Dermis blood vessel endothelial cell (primary cell): ENCODE measurements around the gene TACR1. TPM values are rescaled to one million over a fixed set of nuclear protein-coding genes. Genes with fewer than 3 reads are reported as not detected.
A peak's percentile ranks its signal among the peaks of the same experiment; 100 is the strongest.
"Not testable (repeated sequence)": the region's sequence is repeated elsewhere in the genome, so short reads cannot be mapped to it uniquely, and the experiment has no call there.

ENCODE experiments used
- DNase-seq: peaks from one replicate; pipeline ENCODE4 v3.0.0; 2010
- total RNA-seq: library from RNA; depleted of rRNA; stranded (reverse); fragments of >200 nt; gene quantifications from 2 replicates; pipeline ENCODE4 v1.2.3, GENCODE V29; 2014

TACR1 gene
- total RNA-seq, 1 donor from 2014 or later: not detected

- DNase-seq: no peak
Measured at GRCh38 chr2:75077909-75078308, 121.4 kb downstream of the TACR1 start.

- no peak for DNase-seq
Measured at GRCh38 chr2:75076088-75076487, 123.2 kb downstream of the TACR1 start.

GRCh38 chr2:75074708-75075107 is 124.6 kb downstream of the TACR1 start:
- DNase-seq: no peak

GRCh38 chr2:75074228-75074627 is 125.1 kb downstream of the TACR1 start:
- DNase-seq: no peak

DNA sequence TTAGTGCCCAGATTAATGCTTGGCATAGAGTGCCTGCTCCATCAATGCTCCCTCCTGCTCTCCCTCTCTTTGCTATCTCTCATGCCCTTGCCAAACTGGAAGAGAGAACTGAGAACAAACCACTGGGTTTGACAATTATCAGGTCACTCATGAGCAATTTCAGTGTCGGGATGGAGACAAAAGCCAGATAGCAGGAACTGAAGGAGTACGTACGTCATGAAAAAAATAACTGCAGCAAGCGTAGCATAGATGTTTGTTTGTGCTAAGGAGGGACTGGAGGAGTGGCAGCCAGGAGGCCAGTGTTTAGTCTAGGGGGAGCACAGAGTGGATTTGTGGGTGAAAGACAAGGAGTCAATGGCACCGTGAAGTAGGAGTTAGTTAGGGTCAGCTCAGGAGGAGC is 127.6 kb downstream of the TACR1 start:
- no peak for DNase-seq

DNA sequence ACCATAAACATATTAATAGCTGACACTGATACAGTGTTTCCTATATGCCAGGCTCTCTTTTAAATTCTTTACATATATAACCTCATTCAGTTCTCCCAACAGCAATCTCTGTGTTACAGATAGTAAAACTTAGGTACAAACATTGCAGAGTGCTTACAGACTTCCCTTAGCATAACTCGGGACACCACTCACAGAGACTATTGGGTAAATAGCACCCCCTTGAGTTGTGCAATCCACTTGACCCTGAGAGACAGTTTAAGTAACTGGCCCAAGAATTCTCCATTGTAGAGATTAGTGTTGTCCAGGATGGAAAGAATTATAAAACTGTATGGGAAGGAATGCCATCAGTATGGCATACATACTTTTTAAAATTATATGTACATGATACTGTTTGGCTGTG is 130.8 kb downstream of the TACR1 start:
- no peak for DNase-seq

GRCh38 chr2:75067506-75067905 is 131.8 kb downstream of the TACR1 start:
- DNase-seq: no peak

- no peak for DNase-seq
Measured at GRCh38 chr2:75066121-75066902, 133.0 kb downstream of the TACR1 start.

DNA sequence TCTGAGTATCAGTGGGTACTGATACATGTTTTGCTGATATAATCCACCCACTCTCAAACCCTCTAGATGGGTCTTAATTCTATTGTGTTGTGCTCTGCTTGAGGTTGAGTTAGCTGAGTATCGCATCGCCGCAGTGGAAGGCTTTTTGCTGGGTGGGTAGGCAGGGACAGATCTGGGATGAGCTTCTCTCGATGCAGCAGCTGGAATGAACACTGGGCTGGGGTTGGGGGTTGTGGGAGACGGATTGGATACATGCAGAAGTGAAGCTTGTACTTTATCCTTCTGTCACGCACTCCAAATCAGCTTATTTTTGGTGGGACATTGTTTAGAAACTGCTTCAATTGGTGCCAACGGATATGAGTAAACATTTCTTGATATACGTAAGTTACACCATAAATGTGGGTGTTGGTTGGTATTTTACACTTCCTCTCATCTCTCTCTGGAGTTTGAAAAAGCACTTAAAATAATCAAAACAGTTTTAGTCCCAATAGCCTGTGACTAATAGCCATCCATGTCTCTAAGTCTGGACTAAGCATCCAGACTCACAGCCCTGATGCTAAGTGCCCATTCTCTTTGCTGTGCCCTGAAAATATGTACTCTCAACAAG is 133.8 kb downstream of the TACR1 start:
- DNase-seq: peak; percentile 38

DNA sequence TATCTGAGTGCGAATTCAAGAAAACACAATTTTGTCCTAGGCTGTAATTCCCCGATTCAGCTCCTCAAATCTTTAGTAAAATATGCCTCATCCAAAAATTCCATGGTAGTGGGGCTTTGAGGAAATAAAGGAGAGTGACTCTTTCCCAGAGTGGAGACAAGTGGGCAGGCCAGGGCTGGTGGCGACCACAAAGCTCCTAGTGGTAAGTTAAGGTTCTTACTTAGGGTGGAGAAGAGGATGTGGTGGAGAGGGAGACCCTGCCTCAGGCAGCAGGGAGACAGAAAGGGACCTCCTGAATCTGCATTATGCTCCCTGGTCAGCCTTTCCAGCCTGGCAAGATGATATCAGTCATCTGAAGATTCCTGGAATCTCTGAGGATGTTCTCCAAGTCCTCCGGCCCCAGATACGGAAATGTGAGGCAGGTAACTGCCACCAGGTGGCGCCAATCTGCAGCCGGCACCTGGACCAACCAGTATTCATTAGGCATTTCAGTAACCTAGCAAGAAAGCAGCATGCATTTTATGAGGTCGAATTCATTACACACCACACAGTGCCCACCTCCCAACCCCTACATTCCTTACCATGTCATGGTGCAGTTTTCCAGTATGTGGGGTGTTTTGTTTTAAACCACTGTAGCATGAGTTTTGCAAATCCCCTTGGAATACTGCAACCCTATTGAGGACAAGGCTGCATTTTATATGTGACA is 134.5 kb downstream of the TACR1 start:
- peak; percentile 77 for DNase-seq

GRCh38 chr2:75063906-75064305 is 135.4 kb downstream of the TACR1 start:
- DNase-seq: no peak

- DNase-seq: no peak
Measured at GRCh38 chr2:75058427-75058826, 140.9 kb downstream of the TACR1 start.

- DNase-seq: not testable (repeated sequence)
Measured at GRCh38 chr2:75057150-75057549, 142.2 kb downstream of the TACR1 start.

DNA sequence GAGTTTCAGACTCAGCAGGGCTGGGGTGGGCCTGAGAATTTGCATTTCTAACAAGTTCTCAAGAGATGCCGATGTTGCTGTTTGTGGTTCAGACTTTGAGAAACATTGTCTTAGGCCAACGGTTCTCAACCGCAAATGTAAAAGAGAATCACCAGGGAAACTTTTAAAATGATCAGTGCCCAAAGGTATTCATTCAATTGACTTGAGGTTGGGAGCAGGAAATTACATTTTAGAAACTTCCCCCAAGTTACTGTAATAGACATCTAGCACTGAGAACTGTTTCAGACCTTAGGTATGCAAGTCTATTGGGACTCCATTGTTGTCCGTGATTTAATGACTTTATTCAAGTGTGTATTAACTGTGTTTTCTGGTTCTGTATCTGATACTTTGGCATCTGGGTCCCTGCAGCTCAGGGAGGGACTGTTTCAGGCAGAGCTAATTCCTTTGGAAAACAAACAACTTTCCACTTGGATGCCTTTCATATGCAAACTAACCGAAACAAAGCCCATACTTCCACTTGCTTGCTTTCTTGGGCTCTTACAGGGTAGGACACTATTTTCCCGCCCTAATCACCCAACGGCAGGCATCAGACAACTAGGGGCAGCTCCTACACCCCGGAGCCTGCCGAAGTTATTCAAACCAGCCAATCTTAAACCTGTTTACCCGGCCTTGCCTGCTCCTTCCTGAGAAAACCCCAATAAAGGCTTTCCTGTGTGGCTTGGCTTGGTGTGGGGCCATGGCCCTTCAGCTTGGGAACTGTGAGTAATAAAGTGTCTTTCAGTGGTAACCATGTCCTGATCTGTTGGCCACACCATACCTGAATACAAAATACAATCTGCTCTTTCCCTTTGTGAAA is 143.3 kb downstream of the TACR1 start:
- DNase-seq: no peak

DNA sequence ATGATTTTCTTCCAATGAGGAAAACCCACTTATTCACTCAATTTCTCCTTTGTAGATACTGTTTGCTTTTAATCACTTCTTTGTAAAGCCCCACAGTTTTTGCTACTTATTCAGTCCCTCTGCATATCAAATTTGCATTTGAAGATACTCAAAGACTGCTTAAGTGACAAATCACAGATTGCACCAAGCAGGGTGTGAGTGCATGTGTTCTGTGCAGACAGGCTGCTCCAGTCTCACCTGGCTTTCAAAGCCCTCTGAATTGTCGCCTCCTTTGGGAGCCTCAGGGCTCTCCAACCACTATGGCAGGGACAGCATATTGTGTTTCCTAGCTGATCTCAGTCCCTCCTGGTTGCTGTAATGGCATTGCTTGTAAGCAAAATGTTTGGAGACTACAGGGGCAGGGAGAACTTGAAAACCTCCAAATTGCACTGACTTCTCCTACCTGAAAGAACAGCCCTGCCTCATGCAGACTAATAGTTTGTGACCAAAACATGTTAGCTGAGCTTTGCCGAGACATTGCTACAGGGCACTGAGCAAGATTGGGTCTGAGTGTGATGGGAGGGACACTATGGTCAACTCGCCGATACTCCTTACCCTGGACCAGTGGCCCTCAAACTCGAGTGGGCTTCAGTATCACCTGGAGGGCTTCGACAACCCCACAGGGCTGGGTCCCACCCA is 144.0 kb downstream of the TACR1 start:
- DNase-seq: no peak

DNA sequence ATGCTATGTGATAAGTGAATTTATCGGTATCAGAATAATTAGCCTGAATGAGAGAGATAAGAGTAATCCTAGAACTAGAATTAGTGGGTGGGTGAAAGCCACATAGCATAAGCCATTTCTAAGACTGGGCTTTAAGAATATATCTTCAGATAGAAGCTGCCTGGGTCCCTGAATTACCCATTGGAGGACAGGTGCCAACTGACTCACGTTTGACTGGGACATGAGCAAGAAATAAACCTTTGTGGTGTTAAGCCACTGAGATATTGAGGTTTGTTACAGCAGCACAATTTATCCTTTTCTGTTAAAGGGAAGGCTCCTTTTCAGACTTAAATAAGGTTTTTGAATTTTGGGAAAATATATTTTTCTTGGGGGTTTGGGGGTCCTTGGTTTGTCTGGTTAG is 145.0 kb downstream of the TACR1 start:
- no peak for DNase-seq

DNA sequence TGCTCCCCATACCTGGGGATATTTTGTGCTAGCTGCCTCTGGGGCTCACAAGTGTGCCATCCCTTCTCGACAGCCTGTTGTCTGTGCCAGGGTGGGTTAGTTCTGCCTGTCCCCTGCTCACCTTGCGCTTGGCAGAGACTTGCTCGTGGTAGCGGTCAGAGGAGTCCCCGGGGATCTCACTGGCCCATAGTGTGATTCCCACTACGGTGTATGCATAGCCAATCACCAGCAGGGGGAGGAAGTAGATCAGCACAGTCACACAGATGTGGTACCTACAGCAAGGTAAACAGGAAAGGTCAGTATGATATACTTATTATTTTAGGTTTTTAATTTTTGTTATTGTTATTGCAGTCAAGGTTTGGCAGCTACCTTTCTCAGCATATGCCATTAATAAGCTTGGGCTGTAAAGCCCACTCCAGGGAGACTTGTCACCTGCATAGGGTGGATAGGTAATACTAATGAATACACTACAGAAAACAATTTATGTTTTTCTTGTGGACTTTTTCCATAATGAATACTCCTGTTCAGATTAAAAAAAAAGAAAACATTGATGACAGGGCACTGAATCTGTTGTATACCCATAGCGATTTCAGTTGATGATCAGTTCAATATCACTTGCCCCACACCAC is 145.7 kb downstream of the TACR1 start:
- DNase-seq: peak; percentile 45

- DNase-seq: no peak
Measured at GRCh38 chr2:75047992-75048625, 151.2 kb downstream of the TACR1 start.

- DNase-seq: no peak
Measured at GRCh38 chr2:75047189-75047991, 151.9 kb downstream of the TACR1 start.

- DNase-seq: no peak
Measured at GRCh38 chr2:75045526-75046050, 153.7 kb downstream of the TACR1 start.
